DOHH2 (cell line): ENCODE results near the gene IGFLR1.

ENCODE experiments used
- H3F3A ChIP-seq: fragments of 200-600 bp; sonication (generic), shearing (Covaris generic); 2 replicates; pipeline ENCODE4 v1.6.0; 2016; ENCODE audit warnings: antibody characterized with exemption, mild to moderate bottlenecking; ENCODE audit not compliant: control insufficient read depth, insufficient read depth
- H3K27ac ChIP-seq: fragments of 200-600 bp; sonication (generic); 2 replicates; pipeline ENCODE4 v1.5.1; 2014; ENCODE audit warnings: low read depth, mild to moderate bottlenecking, low read length, moderate library complexity
- H3K27me3 ChIP-seq: fragments of 200-600 bp; sonication (generic); 2 replicates; pipeline ENCODE4 v1.6.1; 2014; ENCODE audit warnings: mild to moderate bottlenecking, low read length, mixed read lengths; ENCODE audit not compliant: control insufficient read depth
- H3K36me3 ChIP-seq: fragments of 200-600 bp; sonication (generic); 2 replicates; pipeline ENCODE4 v1.6.1; 2014; ENCODE audit warnings: mild to moderate bottlenecking, low read length, moderate library complexity, mixed read lengths; ENCODE audit not compliant: control insufficient read depth
- H3K4me1 ChIP-seq: fragments of 200-600 bp; sonication (generic); 2 replicates; pipeline ENCODE4 v1.6.1; 2014; ENCODE audit warnings: mild to moderate bottlenecking, low read length, mixed read lengths; ENCODE audit not compliant: control insufficient read depth
- H3K4me2 ChIP-seq: fragments of 200-600 bp; sonication (generic); 2 replicates; pipeline ENCODE4 v1.6.0; 2014; ENCODE audit warnings: mild to moderate bottlenecking, low read length, moderate library complexity
- H3K4me3 ChIP-seq: fragments of 200-600 bp; sonication (generic); 2 replicates; pipeline ENCODE4 v1.5.1; 2014; ENCODE audit warnings: mild to moderate bottlenecking, low read length, mixed read lengths
- H3K79me2 ChIP-seq: fragments of 200-600 bp; sonication (generic); 2 replicates; pipeline ENCODE4 v1.6.1; 2014; ENCODE audit warnings: mild to moderate bottlenecking, low read length, mixed read lengths; ENCODE audit not compliant: control insufficient read depth
- H3K9me2 ChIP-seq: fragments of 200-600 bp; sonication (generic); replicated peaks from 2 replicates; pipeline ENCODE4 v1.6.1; 2014; ENCODE audit warnings: mild to moderate bottlenecking, low read length, mixed read lengths; ENCODE audit not compliant: control insufficient read depth
- H3K9me3 ChIP-seq: fragments of 200-600 bp; sonication (generic); 2 replicates; pipeline ENCODE4 v1.6.1; 2014; ENCODE audit warnings: antibody characterized with exemption, low read length, mixed read lengths; ENCODE audit not compliant: control insufficient read depth, insufficient read depth
- H4K20me1 ChIP-seq: fragments of 200-600 bp; sonication (generic); 2 replicates; pipeline ENCODE4 v1.6.0; 2014; ENCODE audit warnings: low read depth, mild to moderate bottlenecking, antibody characterized with exemption, low read length, moderate library complexity; ENCODE audit not compliant: control insufficient read depth, insufficient read depth
- EZH2phosphoT487 ChIP-seq: fragments of 200-600 bp; sonication (generic); IDR thresholded peaks from 2 replicates; pipeline ENCODE4 v1.6.1; 2017; ENCODE audit warnings: borderline replicate concordance, mild to moderate bottlenecking, antibody characterized with exemption, low read length, moderate library complexity, mixed read lengths
- TF ChIP-seq, protein P1 (sequence below): fragments of 200-600 bp; sonication (generic); IDR thresholded peaks from one replicate; pipeline ENCODE4 v1.5.1; 2014; ENCODE audit warnings: antibody characterized with exemption, mild to moderate bottlenecking, low read depth, low read length; ENCODE audit not compliant: poor library complexity, severe bottlenecking

IGFLR1 gene

GRCh38 chr19:35730326-35730725 lies 11.9 kb downstream of the IGFLR1 start:
- H3F3A ChIP-seq, result no peaks in the 10 kb centered on the region
- no peaks in the 10 kb centered on the region for H3K9me2 ChIP-seq
- H3K4me3 ChIP-seq, result no peak overlapping the region
- H3K4me1 ChIP-seq, result no peaks in the 10 kb centered on the region
- TF ChIP-seq EZH2phosphoT487, result no peak
- TF ChIP-seq, protein P1, sequence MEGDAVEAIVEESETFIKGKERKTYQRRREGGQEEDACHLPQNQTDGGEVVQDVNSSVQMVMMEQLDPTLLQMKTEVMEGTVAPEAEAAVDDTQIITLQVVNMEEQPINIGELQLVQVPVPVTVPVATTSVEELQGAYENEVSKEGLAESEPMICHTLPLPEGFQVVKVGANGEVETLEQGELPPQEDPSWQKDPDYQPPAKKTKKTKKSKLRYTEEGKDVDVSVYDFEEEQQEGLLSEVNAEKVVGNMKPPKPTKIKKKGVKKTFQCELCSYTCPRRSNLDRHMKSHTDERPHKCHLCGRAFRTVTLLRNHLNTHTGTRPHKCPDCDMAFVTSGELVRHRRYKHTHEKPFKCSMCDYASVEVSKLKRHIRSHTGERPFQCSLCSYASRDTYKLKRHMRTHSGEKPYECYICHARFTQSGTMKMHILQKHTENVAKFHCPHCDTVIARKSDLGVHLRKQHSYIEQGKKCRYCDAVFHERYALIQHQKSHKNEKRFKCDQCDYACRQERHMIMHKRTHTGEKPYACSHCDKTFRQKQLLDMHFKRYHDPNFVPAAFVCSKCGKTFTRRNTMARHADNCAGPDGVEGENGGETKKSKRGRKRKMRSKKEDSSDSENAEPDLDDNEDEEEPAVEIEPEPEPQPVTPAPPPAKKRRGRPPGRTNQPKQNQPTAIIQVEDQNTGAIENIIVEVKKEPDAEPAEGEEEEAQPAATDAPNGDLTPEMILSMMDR, result no peak
- H3K79me2 ChIP-seq, result no peaks in the 10 kb centered on the region
- no peak overlapping the region for H3K27ac ChIP-seq
- no peak overlapping the region for H3K4me2 ChIP-seq
- H3K36me3 ChIP-seq, result peaks cover 96% of the 10 kb centered on the region
- no peaks in the 10 kb centered on the region for H3K27me3 ChIP-seq
- H4K20me1 ChIP-seq, result no peaks in the 10 kb centered on the region
- H3K9me3 ChIP-seq, result no peaks in the 10 kb centered on the region

DNA sequence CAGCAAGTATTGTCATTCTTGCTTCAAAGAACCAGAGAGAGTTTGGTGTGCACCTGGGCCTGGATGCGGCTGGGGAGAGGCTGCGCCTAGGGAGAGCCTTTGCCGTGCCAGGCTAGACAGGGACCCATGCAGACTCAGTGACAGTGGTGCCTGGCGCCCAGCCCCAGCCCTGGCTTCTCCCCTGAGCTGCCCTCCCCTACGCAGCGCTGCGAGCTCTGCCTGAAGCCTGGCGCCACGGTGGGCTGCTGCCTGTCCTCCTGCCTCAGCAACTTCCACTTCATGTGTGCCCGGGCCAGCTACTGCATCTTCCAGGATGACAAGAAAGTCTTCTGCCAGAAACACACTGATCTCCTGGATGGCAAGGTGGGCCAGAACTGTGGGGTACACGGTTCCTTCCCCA lies 12.5 kb downstream of the IGFLR1 start:
- H3K4me1 ChIP-seq, result no peaks in the 10 kb centered on the region
- no peaks in the 10 kb centered on the region for H3F3A ChIP-seq
- H4K20me1 ChIP-seq, result no peaks in the 10 kb centered on the region
- peaks cover 96% of the 10 kb centered on the region for H3K36me3 ChIP-seq
- H3K4me3 ChIP-seq, result no peak overlapping the region
- no peaks in the 10 kb centered on the region for H3K9me2 ChIP-seq
- H3K79me2 ChIP-seq, result no peaks in the 10 kb centered on the region
- TF ChIP-seq EZH2phosphoT487, result no peak
- TF ChIP-seq, protein P1, result no peak
- H3K4me2 ChIP-seq, result no peak overlapping the region
- no peaks in the 10 kb centered on the region for H3K9me3 ChIP-seq
- H3K27ac ChIP-seq, result no peak overlapping the region
- H3K27me3 ChIP-seq, result no peaks in the 10 kb centered on the region

- TF ChIP-seq, protein P1, result no peak
- TF ChIP-seq EZH2phosphoT487, result no peak
- peaks cover 96% of the 10 kb centered on the region for H3K36me3 ChIP-seq
- no peaks in the 10 kb centered on the region for H3K27me3 ChIP-seq
- H3K79me2 ChIP-seq, result no peaks in the 10 kb centered on the region
- no peaks in the 10 kb centered on the region for H4K20me1 ChIP-seq
- no peak overlapping the region for H3K27ac ChIP-seq
- H3K4me2 ChIP-seq, result no peak overlapping the region
- H3K9me2 ChIP-seq, result no peaks in the 10 kb centered on the region
- no peaks in the 10 kb centered on the region for H3K9me3 ChIP-seq
- no peak overlapping the region for H3K4me3 ChIP-seq
- no peaks in the 10 kb centered on the region for H3K4me1 ChIP-seq
- no peaks in the 10 kb centered on the region for H3F3A ChIP-seq
Measured at GRCh38 chr19:35729021-35729420, 13.2 kb downstream of the IGFLR1 start.
